ENCODE measurements around the gene MYL4.
"Not testable (repeated sequence)": the region's sequence is repeated elsewhere in the genome, so short reads cannot be mapped to it uniquely, and the experiment has no call there.

Gene MYL4

GRCh38 chr17:47210779-47211178 is 1.6 kb downstream of the MYL4 start:
- Histone ChIP-seq H3K9me3 (ENCODE audit: control insufficient read depth, insufficient read depth, low read length) (no peaks in the 10 kb centered on the region), H3K4me1 (ENCODE audit: control insufficient read depth, insufficient read depth, low read length) (no peaks in the 10 kb centered on the region), H3K27ac (ENCODE audit: low read depth, low read length) (no peak overlapping the region), H3K36me3 (ENCODE audit: control insufficient read depth, insufficient read depth, low read length) (no peaks in the 10 kb centered on the region), H3K4me3 (ENCODE audit: low read depth, low read length) (no peak overlapping the region), H3K27me3 (ENCODE audit: control insufficient read depth, insufficient read depth, low read length) (no peaks in the 10 kb centered on the region), H3K9ac (ENCODE audit: low read depth, low read length) (no peak overlapping the region)

GRCh38 chr17:47212458-47212857 is 3.3 kb downstream of the MYL4 start:
- H3K36me3 ChIP-seq (ENCODE audit: control insufficient read depth, insufficient read depth, low read length) = no peaks in the 10 kb centered on the region
- H3K27me3 ChIP-seq (ENCODE audit: control insufficient read depth, insufficient read depth, low read length) = no peaks in the 10 kb centered on the region
- H3K4me3 ChIP-seq (ENCODE audit: low read depth, low read length) = no peak overlapping the region
- H3K9me3 ChIP-seq (ENCODE audit: control insufficient read depth, insufficient read depth, low read length) = no peaks in the 10 kb centered on the region
- H3K4me1 ChIP-seq (ENCODE audit: control insufficient read depth, insufficient read depth, low read length) = no peaks in the 10 kb centered on the region
- no peak overlapping the region for H3K27ac ChIP-seq (ENCODE audit: low read depth, low read length)
- no peak overlapping the region for H3K9ac ChIP-seq (ENCODE audit: low read depth, low read length)

- Histone ChIP-seq H3K36me3 (ENCODE audit: control insufficient read depth, insufficient read depth, low read length) (no peaks in the 10 kb centered on the region), H3K4me3 (ENCODE audit: low read depth, low read length) (no peak overlapping the region), H3K4me1 (ENCODE audit: control insufficient read depth, insufficient read depth, low read length) (no peaks in the 10 kb centered on the region), H3K27ac (ENCODE audit: low read depth, low read length) (no peak overlapping the region), H3K9ac (ENCODE audit: low read depth, low read length) (no peak overlapping the region), H3K27me3 (ENCODE audit: control insufficient read depth, insufficient read depth, low read length) (no peaks in the 10 kb centered on the region), H3K9me3 (ENCODE audit: control insufficient read depth, insufficient read depth, low read length) (no peaks in the 10 kb centered on the region)
Observed at GRCh38 chr17:47213540-47213939, 4.4 kb downstream of the MYL4 start.

- no peaks in the 10 kb centered on the region for H3K4me1 ChIP-seq (ENCODE audit: control insufficient read depth, insufficient read depth, low read length)
- no peak overlapping the region for H3K4me3 ChIP-seq (ENCODE audit: low read depth, low read length)
- no peaks in the 10 kb centered on the region for H3K27me3 ChIP-seq (ENCODE audit: control insufficient read depth, insufficient read depth, low read length)
- no peaks in the 10 kb centered on the region for H3K36me3 ChIP-seq (ENCODE audit: control insufficient read depth, insufficient read depth, low read length)
- no peak overlapping the region for H3K9ac ChIP-seq (ENCODE audit: low read depth, low read length)
- no peak overlapping the region for H3K27ac ChIP-seq (ENCODE audit: low read depth, low read length)
- H3K9me3 ChIP-seq (ENCODE audit: control insufficient read depth, insufficient read depth, low read length) = no peaks in the 10 kb centered on the region
Observed at GRCh38 chr17:47214931-47215330, 5.8 kb downstream of the MYL4 start.

DNA sequence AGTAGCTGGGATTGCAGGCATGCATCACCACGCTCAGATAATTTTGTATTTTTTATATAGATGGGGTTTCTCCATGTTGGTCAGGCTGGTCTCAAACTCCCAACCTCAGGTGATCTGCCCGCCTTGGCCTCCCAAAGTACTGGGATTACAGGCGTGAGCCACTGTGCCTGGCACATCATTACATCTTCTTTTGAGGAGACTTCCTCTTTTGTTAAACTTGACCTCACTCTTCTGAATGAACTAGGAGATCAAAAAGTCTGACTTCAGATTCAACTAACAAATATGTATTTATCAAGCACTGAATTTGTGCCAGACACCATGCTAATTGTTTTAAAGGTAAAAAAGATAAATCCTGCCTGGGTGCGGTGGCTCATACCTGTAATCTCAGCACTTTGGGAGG is 7.7 kb downstream of the MYL4 start:
- not testable (repeated sequence) for H3K27me3 ChIP-seq (ENCODE audit: control insufficient read depth, insufficient read depth, low read length); H3K9ac ChIP-seq (ENCODE audit: low read depth, low read length); H3K36me3 ChIP-seq (ENCODE audit: control insufficient read depth, insufficient read depth, low read length); H3K27ac ChIP-seq (ENCODE audit: low read depth, low read length); H3K9me3 ChIP-seq (ENCODE audit: control insufficient read depth, insufficient read depth, low read length); H3K4me3 ChIP-seq (ENCODE audit: low read depth, low read length)
- H3K4me1 ChIP-seq (ENCODE audit: control insufficient read depth, insufficient read depth, low read length) = peaks cover 13% of the 10 kb centered on the region

GRCh38 chr17:47217279-47217678 is 8.1 kb downstream of the MYL4 start:
- H3K9me3 ChIP-seq (ENCODE audit: control insufficient read depth, insufficient read depth, low read length) = not testable (repeated sequence)
- H3K4me1 ChIP-seq (ENCODE audit: control insufficient read depth, insufficient read depth, low read length) = peaks cover 13% of the 10 kb centered on the region

DNA sequence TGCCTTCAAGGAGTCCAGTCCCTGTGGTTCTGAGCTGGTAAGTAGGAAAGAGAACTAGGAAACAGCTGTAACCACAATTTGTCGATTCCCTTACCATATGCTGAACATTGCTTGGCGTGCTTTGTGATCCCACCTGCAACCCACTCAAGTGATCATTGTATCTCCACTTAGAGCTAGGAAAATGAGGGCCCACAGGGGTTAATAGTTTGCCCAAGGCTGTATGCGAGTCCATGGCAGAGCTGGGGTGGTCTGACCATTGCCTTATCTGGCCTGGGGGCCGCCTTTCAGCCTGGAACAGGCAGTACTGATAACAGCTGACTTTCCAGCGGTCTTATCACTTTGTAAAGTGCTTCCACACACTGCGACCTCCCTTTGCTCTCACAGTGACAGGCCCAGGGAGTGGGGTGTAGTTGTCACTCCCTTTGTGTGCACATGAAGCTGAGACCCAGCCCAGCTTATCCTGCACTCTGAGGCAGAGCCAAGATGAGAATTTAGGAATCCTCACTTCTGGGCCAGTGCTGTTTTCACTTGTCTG is 9.8 kb downstream of the MYL4 start:
- Histone ChIP-seq H3K4me1 (ENCODE audit: control insufficient read depth, insufficient read depth, low read length) (peaks cover 13% of the 10 kb centered on the region), H3K4me3 (ENCODE audit: low read depth, low read length) (no peak overlapping the region), H3K27ac (ENCODE audit: low read depth, low read length) (no peak overlapping the region), H3K9me3 (ENCODE audit: control insufficient read depth, insufficient read depth, low read length) (peaks cover 5% of the 10 kb centered on the region; the same call in 1 of the 2 replicates), H3K36me3 (ENCODE audit: control insufficient read depth, insufficient read depth, low read length) (no peaks in the 10 kb centered on the region), H3K27me3 (ENCODE audit: control insufficient read depth, insufficient read depth, low read length) (no peaks in the 10 kb centered on the region), H3K9ac (ENCODE audit: low read depth, low read length) (no peak overlapping the region)

More at GRCh38 chr17:47217279-47217678, 8.1 kb downstream of the MYL4 start:
- H3K27me3 ChIP-seq (ENCODE audit: control insufficient read depth, insufficient read depth, low read length); H3K4me3 ChIP-seq (ENCODE audit: low read depth, low read length); H3K36me3 ChIP-seq (ENCODE audit: control insufficient read depth, insufficient read depth, low read length); H3K27ac ChIP-seq (ENCODE audit: low read depth, low read length); H3K9ac ChIP-seq (ENCODE audit: low read depth, low read length): not testable (repeated sequence)

- H3K4me1 ChIP-seq (ENCODE audit: control insufficient read depth, insufficient read depth, low read length) = peaks cover 13% of the 10 kb centered on the region
- H3K27ac ChIP-seq (ENCODE audit: low read depth, low read length) = no peak overlapping the region
- H3K4me3 ChIP-seq (ENCODE audit: low read depth, low read length) = no peak overlapping the region
- H3K9me3 ChIP-seq (ENCODE audit: control insufficient read depth, insufficient read depth, low read length) = peaks cover 5% of the 10 kb centered on the region; the same call in 1 of the 2 replicates
- H3K36me3 ChIP-seq (ENCODE audit: control insufficient read depth, insufficient read depth, low read length) = no peaks in the 10 kb centered on the region
- no peaks in the 10 kb centered on the region for H3K27me3 ChIP-seq (ENCODE audit: control insufficient read depth, insufficient read depth, low read length)
- no peak overlapping the region for H3K9ac ChIP-seq (ENCODE audit: low read depth, low read length)
Observed at GRCh38 chr17:47219621-47220475, 10.7 kb downstream of the MYL4 start.

DNA sequence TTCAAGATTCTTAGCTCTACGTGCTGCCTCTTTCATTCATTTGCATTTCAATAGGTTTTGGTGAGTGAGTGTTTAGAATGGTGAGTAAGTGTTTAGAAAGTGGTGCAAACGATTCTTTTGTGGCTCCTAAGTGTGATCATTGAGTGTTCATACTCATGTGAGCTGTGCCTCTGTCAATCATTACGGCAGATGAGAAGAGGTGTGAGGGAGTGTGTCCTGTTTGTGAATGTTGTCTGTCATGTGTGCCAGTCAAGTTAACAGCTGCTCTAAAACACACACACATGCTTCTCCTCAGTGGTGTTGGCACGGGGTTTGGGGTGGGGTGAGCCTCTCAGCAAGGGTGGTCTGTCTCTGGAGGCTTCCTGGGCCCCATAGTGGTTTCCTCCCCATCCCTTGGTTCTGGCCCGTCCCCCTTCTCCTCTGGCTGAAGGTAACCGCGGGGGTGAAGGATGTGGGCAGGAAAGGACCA is 11.4 kb downstream of the MYL4 start:
- H3K9me3 ChIP-seq (ENCODE audit: control insufficient read depth, insufficient read depth, low read length) = peaks cover 5% of the 10 kb centered on the region; the same call in 1 of the 2 replicates
- H3K36me3 ChIP-seq (ENCODE audit: control insufficient read depth, insufficient read depth, low read length) = no peaks in the 10 kb centered on the region
- peaks cover 13% of the 10 kb centered on the region for H3K4me1 ChIP-seq (ENCODE audit: control insufficient read depth, insufficient read depth, low read length)
- H3K9ac ChIP-seq (ENCODE audit: low read depth, low read length) = no peak overlapping the region
- H3K27me3 ChIP-seq (ENCODE audit: control insufficient read depth, insufficient read depth, low read length) = no peaks in the 10 kb centered on the region
- H3K27ac ChIP-seq (ENCODE audit: low read depth, low read length) = no peak overlapping the region
- no peak overlapping the region for H3K4me3 ChIP-seq (ENCODE audit: low read depth, low read length)

- no peak overlapping the region for H3K9ac ChIP-seq (ENCODE audit: low read depth, low read length)
- no peaks in the 10 kb centered on the region for H3K27me3 ChIP-seq (ENCODE audit: control insufficient read depth, insufficient read depth, low read length)
- H3K27ac ChIP-seq (ENCODE audit: low read depth, low read length) = no peak overlapping the region
- no peak overlapping the region for H3K4me3 ChIP-seq (ENCODE audit: low read depth, low read length)
- H3K9me3 ChIP-seq (ENCODE audit: control insufficient read depth, insufficient read depth, low read length) = peaks cover 5% of the 10 kb centered on the region; the same call in 1 of the 2 replicates
- H3K36me3 ChIP-seq (ENCODE audit: control insufficient read depth, insufficient read depth, low read length) = no peaks in the 10 kb centered on the region
- H3K4me1 ChIP-seq (ENCODE audit: control insufficient read depth, insufficient read depth, low read length) = peaks cover 13% of the 10 kb centered on the region
Observed at GRCh38 chr17:47221154-47221553, 12.0 kb downstream of the MYL4 start.

GRCh38 chr17:47222047-47222446 is 12.9 kb downstream of the MYL4 start:
- Histone ChIP-seq H3K4me1 (ENCODE audit: control insufficient read depth, insufficient read depth, low read length) (peaks cover 13% of the 10 kb centered on the region), H3K9ac (ENCODE audit: low read depth, low read length) (no peak overlapping the region), H3K27me3 (ENCODE audit: control insufficient read depth, insufficient read depth, low read length) (no peaks in the 10 kb centered on the region), H3K9me3 (ENCODE audit: control insufficient read depth, insufficient read depth, low read length) (peaks cover 5% of the 10 kb centered on the region; the same call in 1 of the 2 replicates), H3K4me3 (ENCODE audit: low read depth, low read length) (no peak overlapping the region), H3K27ac (ENCODE audit: low read depth, low read length) (no peak overlapping the region), H3K36me3 (ENCODE audit: control insufficient read depth, insufficient read depth, low read length) (no peaks in the 10 kb centered on the region)
